Stimulated activated CD4-positive, alpha-beta T cell treated with anti-CD3 and anti-CD28 coated beads, Interleukin-2, amount 100 ng/mL, for 48 hours (primary cell): ENCODE results near the gene KDM2A.
"Not testable (repeated sequence)": the region's sequence is repeated elsewhere in the genome, so short reads cannot be mapped to it uniquely, and the experiment has no call there.

Experiments
- DNase-seq, 2 donors: peaks; one replicate each; pipeline ENCODE4 v3.0.0-alpha.2; 2020

KDM2A gene

DNA sequence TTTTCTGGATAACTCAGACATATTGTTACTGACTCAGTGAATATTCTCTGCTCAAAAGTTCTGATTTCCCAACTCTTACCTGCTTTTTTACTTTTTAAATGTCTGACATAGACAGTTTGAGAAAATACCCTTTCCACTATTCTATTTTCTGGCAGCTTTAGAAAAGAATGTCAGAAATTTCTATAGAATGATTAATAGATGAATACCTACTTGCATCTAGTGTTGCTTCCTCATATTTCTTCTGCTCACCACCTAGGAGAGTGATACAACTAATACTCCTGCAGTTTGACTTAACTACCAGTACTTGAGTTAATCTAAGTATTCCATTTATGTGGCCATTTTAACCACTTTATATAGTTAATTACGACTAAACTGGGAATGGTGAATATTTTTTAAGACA is 55.2 kb downstream of the KDM2A start:
- no peak for DNase-seq

GRCh38 chr11:67177399-67178281 is 58.6 kb downstream of the KDM2A start:
- DNase-seq = no peak

DNA sequence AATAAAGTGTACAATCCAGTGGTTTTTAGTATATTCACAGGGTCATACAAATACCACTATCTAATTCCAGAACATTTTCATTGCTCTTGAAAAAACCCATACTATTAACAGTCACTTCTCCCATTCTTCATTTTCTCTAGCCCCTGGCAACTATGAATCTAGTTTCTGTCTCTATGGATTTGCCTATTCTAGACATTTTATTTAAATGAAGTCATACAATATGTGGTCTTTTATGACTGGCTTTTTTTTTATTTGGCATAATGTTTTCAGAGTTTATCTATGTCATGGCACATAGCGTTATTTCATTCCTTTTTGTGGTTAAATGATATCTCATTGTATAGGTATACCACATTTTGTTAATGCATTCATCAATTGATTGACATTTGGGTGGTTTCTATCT is 59.4 kb downstream of the KDM2A start:
- DNase-seq = no peak

GRCh38 chr11:67178878-67179277 is 59.8 kb downstream of the KDM2A start:
- DNase-seq = no peak

DNA sequence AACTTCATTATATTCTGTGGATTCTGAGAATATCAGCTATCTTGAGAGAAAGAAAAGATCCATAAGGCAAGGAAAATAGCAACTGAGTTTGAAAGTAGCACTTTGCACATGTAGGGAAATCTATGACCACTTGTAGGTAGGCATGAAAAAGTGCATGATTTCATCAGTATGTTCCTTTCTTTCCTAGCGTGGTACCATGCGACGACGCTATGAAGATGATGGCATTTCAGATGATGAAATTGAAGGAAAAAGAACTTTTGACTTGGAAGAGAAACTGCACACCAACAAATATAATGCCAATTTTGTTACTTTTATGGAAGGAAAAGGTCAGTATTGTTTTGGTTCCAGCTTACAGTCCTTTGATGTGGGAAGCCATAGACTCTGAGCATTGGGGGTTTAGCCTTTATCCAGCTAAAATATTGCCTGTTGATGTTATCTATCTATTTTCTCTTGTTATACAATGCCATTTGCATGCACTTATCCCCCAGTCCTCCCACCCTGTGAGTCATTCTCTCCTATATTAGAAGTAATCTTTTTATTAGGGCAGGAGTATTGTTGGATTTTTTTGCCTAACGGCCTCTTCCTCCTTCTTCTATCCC is 60.9 kb downstream of the KDM2A start:
- DNase-seq = no peak

DNA sequence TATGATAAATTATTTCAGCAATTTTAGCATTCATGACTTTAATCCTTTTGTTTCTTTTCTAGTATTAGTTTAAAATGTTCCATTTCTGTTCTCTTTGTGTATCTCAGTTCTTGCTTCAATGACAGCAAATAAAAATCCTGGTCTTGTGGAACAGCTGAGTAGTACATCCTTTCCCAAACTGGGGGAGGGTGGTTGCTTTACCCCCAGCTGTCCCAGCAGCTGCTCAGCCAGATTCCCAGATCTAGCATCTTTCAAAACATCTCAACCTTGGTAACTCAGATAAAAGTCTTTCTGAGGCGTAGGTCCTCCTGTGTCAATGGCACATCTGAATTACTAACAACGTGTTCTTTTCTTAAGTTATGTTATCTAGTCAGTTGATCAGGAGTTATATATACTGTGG is 75.0 kb downstream of the KDM2A start:
- DNase-seq = no peak

- DNase-seq = no peak
Measured at GRCh38 chr11:67195971-67196456, 77.0 kb downstream of the KDM2A start.

DNA sequence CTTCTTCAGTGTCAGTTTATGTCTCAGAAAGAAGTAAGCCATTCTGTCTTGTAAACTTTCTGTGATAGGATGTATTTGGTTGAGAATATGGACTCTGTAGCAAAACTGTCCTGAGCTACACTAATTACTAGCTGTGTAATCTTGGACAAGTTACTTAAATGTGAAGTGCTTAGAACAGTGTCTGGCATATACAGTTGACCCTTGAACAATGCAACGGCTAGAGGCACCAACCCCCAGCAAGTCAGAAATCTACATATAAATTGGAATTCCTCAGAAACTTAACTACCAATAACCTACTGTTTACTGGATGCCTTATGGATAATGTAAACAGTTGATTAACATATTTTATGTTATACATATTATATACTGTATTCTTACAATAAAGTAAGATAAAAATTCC is 78.5 kb downstream of the KDM2A start:
- DNase-seq = no peak

GRCh38 chr11:67198781-67199180 is 79.7 kb downstream of the KDM2A start:
- not testable (repeated sequence) for DNase-seq

- DNase-seq = no peak
Measured at GRCh38 chr11:67199751-67200150, 80.7 kb downstream of the KDM2A start.

DNA sequence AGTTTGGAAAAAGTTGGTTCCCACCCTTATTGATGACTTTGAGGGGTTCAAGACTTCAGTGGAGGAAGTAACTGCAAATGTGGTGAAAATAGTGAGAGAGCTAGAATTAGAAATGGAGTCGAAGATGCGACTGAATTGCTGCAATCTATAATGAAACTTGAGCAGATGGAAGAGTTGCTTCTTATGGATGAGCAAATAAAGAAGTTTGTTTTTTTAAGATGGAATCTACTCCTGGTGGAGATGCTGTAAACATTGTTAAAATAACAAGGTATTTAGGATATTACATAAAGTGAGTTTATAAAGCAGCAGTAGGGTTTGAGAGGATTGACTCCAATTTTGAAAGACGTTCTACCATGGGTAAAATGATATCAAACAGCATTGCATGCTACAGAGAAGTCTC is 83.0 kb downstream of the KDM2A start:
- no peak for DNase-seq

- no peak for DNase-seq
Measured at GRCh38 chr11:67204822-67205221, 85.8 kb downstream of the KDM2A start.

DNA sequence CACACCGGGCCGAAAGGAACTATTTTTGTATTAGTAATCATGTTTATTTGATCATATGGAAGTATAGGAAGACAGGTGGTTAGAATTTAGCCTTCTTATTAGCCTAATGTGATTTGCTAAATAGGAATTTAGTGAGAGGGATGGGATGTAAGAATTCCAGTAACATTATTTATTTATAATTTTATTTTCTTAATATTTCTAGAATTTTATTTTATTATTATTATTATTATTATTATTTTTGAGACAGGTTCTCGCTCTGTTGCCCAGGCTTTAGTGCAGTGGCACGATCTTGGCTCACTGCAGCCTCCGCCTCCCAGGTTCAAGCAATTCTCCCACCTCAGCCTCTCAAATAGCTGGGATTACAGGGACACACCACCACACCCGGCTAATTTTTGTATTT is 90.2 kb downstream of the KDM2A start:
- not testable (repeated sequence) for DNase-seq

DNA sequence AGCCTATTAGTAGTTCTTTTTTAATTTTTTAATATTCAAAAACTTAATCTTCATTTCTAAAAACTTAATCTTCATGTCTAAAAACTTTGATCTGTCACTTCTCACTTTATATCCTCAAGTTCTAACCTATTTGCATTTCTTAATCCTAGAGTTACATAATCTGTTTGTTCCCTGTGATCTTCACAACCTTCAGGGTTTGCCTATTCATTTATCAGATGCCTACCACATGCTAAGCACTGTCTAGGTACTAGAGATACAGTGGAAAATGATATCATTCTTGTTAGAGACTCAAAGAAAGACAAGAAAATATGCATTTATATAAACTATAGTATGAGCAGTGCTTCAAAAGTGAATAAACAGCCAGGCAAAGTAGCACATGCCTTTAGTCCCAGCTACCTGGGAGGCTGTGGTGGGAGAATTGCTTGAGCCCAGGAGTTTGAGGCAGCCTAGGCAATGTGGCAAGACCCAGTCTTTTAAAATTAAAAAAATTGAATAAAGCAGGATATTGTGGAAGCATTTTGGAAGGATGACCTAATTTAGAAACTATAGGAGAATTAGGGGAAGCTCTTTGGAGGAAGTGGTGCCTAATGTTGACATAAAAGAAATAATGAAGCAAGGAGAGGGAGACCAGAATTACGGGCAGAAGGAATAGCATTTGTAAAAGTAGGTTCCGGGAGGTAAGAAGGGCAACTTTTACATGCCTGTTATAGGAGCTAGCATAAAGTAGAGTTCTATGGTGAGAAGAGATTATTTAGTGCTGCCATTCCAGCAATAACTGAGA is 92.8 kb downstream of the KDM2A start:
- no peak for DNase-seq

GRCh38 chr11:67213178-67213621 is 94.1 kb downstream of the KDM2A start:
- DNase-seq = no peak

- no peak for DNase-seq
Measured at GRCh38 chr11:67227726-67228125, 108.7 kb downstream of the KDM2A start.

GRCh38 chr11:67230406-67230805 is 111.3 kb downstream of the KDM2A start:
- DNase-seq = no peak

DNA sequence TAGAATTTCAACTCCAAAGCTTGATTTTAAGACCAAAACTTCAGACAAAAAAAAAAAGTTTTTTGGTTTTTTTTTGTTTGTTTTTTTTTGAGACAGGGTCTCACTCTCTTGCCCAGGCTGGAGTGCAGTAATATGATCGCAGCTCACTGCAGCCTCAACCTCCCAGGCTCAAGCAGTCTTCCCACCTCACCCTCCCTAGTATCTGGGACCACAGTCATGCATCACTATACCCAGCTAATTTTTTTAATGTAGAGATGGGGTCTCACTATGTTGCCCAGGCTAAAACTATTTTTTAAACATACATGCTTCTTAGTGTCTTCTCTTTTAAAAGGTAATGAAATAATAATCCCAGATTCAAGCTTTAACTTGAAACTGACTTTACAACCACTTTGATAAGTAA is 111.8 kb downstream of the KDM2A start:
- no peak for DNase-seq

DNA sequence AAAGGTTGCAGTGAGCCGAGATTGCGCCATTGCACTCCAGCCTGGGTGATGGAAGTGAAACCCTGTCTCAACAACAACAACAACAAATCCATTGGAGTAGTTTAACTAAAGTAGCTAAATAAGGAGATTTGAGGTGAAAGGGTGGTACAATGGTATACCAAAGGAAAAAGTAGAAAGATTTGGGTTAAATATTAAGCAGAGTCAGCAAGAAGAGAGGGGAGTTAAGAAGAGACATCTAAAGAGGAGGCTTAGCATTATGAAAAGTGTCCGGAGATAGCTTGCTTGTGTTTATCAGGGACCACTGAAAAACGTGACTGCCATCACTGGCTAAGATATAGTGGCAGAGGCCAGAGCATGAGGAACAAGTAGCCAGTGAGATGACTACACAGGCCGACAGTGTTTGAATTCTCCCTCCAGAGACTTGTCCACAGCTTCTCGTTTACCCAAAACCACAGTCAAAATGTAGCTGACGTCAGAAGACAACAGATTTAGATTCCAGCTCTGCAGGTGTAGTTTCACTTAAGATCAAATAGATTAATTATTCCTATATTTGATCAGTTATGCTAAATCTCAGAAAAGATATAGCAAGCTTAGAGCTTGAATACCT is 114.6 kb downstream of the KDM2A start:
- no peak for DNase-seq

DNA sequence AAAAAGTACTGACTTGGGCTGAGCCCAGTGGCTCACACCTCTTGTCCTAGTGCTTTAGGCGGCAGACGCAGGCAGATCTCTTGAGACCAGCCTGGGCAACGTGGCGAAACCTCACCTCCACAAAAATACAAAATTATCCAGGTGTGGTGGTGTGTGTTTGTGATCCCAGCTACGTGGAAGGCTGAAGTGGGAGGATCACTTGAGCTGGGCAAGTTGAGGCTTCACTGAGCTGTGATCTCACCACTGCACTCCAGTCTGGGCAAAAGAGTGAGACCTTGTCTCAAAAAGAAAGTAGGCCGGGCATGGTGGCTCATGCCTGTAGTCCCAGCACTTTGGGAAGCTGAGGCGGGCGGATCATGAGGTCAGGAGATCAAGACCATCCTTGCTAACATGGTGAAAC is 115.5 kb downstream of the KDM2A start:
- DNase-seq = not testable (repeated sequence)

DNA sequence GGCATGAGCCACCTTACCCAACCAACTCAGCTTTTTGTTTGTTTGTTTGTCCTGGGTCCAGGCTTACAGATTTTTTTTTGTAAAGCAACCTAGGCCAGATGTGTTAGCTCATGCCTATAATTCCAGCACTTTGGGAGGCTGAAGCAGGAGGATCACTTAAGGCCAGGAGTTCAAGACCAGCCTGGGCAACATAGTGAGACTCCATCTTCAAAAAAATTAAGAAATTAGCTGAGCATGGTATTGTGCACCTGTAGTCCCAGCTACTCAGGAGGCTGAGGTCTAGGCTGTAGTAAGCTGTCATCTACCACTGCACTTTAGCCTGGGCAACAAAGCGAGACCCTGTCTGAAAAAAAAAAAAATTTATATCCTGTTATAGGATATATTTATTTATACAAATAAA is 118.5 kb downstream of the KDM2A start:
- no peak for DNase-seq

GRCh38 chr11:67238894-67239782 is 120.1 kb downstream of the KDM2A start:
- no peak for DNase-seq
